GM23338 (cell line): Measurements from ENCODE around the gene RPL29.

Source experiments
- CREB1 ChIP-seq: fragments of 250-450 bp; sonication (Bioruptor Pico); IDR thresholded peaks from 2 replicates; pipeline ENCODE4 v1.5.0; 2020; ENCODE audit warnings: low read depth, mild to moderate bottlenecking, moderate library complexity
- EZH2 ChIP-seq: fragments of 200-600 bp; sonication (generic); IDR thresholded peaks from one replicate; pipeline ENCODE4 v1.8.0; 2017; ENCODE audit warnings: antibody characterized with exemption, mild to moderate bottlenecking, low read depth; ENCODE audit not compliant: unreplicated experiment
- EZH2phosphoT487 ChIP-seq: fragments of 200-600 bp; sonication (generic); IDR thresholded peaks from one replicate; pipeline ENCODE4 v1.8.1; 2018; ENCODE audit warnings: antibody characterized with exemption; ENCODE audit not compliant: unreplicated experiment
- JUNB ChIP-seq: IDR thresholded peaks from one replicate; pipeline ENCODE4 v1.6.1; 2016; ENCODE audit warnings: antibody characterized with exemption; ENCODE audit not compliant: unreplicated experiment
- NANOG ChIP-seq: IDR thresholded peaks from 2 replicates; pipeline ENCODE4 v1.6.1; 2016; ENCODE audit warnings: antibody characterized with exemption, borderline replicate concordance
- POLR2AphosphoS5 ChIP-seq: IDR thresholded peaks from 2 replicates; pipeline ENCODE4 v1.6.1; 2016; ENCODE audit warnings: antibody characterized with exemption, low read depth
- STAT1 ChIP-seq: IDR thresholded peaks from one replicate; pipeline ENCODE4 v1.6.1; 2016; ENCODE audit warnings: antibody characterized with exemption; ENCODE audit not compliant: unreplicated experiment
- ZNF331 ChIP-seq: fragments of 250-450 bp; sonication (Bioruptor Pico); IDR thresholded peaks from 2 replicates; pipeline ENCODE4 v1.5.0; 2020; ENCODE audit warnings: low read depth, mild to moderate bottlenecking, moderate library complexity
- TF ChIP-seq, protein P1 (sequence below), 2 experiments: fragments of 200-600 bp in 1 of 2; sonication (generic) in 1 of 2; conservative IDR thresholded peaks; 2 replicates each; pipeline versions ENCODE4 v1.5.1 to v1.6.1; 2016 to 2017; ENCODE audit warnings: antibody characterized with exemption in 2 of 2, low read depth in 2 of 2, mild to moderate bottlenecking in 2 of 2, moderate library complexity in 1 of 2
- TF ChIP-seq, protein P2 (sequence below): IDR thresholded peaks from one replicate; pipeline ENCODE4 v1.6.1; 2018; ENCODE audit warnings: antibody characterized with exemption; ENCODE audit not compliant: unreplicated experiment
- TF ChIP-seq, protein P3 (sequence below): IDR thresholded peaks from 2 replicates; pipeline ENCODE4 v1.6.1; 2016; ENCODE audit warnings: antibody characterized with exemption
- TF ChIP-seq, protein P4 (sequence below): fragments of 250-450 bp; sonication (Bioruptor Pico); IDR thresholded peaks from 2 replicates; pipeline ENCODE4 v1.5.0; 2020; ENCODE audit warnings: mild to moderate bottlenecking, moderate library complexity

DNA sequence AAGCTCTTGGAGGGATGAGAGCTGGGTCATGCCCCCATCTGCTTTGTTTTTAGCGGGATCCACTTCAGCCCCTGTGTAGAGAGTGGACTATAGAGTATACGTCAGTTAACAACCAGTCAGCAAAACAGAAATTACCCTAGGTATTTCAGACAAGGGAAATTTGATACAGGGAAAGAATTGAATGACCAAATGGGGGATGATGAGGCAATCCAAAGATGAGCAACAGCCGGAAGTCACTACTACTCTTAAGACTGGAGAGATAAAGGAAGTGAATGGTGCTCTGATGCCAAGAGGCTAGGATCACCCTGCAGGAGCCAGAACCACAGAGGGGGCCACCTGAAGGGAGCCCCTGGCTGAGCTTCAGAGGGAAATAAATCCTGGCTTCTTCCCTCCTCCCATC is 42.2 kb downstream of the RPL29 start:
- TF ChIP-seq, protein P1, sequence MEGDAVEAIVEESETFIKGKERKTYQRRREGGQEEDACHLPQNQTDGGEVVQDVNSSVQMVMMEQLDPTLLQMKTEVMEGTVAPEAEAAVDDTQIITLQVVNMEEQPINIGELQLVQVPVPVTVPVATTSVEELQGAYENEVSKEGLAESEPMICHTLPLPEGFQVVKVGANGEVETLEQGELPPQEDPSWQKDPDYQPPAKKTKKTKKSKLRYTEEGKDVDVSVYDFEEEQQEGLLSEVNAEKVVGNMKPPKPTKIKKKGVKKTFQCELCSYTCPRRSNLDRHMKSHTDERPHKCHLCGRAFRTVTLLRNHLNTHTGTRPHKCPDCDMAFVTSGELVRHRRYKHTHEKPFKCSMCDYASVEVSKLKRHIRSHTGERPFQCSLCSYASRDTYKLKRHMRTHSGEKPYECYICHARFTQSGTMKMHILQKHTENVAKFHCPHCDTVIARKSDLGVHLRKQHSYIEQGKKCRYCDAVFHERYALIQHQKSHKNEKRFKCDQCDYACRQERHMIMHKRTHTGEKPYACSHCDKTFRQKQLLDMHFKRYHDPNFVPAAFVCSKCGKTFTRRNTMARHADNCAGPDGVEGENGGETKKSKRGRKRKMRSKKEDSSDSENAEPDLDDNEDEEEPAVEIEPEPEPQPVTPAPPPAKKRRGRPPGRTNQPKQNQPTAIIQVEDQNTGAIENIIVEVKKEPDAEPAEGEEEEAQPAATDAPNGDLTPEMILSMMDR (conservative IDR thresholded peaks at IDR 0.05; ENCODE audit: low read depth in 2 of 2) = no peak
- TF ChIP-seq EZH2phosphoT487 = no peak
- TF ChIP-seq, protein P2, sequence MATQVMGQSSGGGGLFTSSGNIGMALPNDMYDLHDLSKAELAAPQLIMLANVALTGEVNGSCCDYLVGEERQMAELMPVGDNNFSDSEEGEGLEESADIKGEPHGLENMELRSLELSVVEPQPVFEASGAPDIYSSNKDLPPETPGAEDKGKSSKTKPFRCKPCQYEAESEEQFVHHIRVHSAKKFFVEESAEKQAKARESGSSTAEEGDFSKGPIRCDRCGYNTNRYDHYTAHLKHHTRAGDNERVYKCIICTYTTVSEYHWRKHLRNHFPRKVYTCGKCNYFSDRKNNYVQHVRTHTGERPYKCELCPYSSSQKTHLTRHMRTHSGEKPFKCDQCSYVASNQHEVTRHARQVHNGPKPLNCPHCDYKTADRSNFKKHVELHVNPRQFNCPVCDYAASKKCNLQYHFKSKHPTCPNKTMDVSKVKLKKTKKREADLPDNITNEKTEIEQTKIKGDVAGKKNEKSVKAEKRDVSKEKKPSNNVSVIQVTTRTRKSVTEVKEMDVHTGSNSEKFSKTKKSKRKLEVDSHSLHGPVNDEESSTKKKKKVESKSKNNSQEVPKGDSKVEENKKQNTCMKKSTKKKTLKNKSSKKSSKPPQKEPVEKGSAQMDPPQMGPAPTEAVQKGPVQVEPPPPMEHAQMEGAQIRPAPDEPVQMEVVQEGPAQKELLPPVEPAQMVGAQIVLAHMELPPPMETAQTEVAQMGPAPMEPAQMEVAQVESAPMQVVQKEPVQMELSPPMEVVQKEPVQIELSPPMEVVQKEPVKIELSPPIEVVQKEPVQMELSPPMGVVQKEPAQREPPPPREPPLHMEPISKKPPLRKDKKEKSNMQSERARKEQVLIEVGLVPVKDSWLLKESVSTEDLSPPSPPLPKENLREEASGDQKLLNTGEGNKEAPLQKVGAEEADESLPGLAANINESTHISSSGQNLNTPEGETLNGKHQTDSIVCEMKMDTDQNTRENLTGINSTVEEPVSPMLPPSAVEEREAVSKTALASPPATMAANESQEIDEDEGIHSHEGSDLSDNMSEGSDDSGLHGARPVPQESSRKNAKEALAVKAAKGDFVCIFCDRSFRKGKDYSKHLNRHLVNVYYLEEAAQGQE = no peak
- TF ChIP-seq EZH2 = no peak
- no peak for TF ChIP-seq STAT1
- no peak for TF ChIP-seq POLR2AphosphoS5
- no peak for TF ChIP-seq JUNB
- no peak for TF ChIP-seq NANOG
- TF ChIP-seq CREB1 = no peak
- TF ChIP-seq, protein P3, sequence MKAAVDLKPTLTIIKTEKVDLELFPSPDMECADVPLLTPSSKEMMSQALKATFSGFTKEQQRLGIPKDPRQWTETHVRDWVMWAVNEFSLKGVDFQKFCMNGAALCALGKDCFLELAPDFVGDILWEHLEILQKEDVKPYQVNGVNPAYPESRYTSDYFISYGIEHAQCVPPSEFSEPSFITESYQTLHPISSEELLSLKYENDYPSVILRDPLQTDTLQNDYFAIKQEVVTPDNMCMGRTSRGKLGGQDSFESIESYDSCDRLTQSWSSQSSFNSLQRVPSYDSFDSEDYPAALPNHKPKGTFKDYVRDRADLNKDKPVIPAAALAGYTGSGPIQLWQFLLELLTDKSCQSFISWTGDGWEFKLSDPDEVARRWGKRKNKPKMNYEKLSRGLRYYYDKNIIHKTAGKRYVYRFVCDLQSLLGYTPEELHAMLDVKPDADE = no peak
- no peak for TF ChIP-seq ZNF331 (CRISPR knock-in tag)
- TF ChIP-seq, protein P4, sequence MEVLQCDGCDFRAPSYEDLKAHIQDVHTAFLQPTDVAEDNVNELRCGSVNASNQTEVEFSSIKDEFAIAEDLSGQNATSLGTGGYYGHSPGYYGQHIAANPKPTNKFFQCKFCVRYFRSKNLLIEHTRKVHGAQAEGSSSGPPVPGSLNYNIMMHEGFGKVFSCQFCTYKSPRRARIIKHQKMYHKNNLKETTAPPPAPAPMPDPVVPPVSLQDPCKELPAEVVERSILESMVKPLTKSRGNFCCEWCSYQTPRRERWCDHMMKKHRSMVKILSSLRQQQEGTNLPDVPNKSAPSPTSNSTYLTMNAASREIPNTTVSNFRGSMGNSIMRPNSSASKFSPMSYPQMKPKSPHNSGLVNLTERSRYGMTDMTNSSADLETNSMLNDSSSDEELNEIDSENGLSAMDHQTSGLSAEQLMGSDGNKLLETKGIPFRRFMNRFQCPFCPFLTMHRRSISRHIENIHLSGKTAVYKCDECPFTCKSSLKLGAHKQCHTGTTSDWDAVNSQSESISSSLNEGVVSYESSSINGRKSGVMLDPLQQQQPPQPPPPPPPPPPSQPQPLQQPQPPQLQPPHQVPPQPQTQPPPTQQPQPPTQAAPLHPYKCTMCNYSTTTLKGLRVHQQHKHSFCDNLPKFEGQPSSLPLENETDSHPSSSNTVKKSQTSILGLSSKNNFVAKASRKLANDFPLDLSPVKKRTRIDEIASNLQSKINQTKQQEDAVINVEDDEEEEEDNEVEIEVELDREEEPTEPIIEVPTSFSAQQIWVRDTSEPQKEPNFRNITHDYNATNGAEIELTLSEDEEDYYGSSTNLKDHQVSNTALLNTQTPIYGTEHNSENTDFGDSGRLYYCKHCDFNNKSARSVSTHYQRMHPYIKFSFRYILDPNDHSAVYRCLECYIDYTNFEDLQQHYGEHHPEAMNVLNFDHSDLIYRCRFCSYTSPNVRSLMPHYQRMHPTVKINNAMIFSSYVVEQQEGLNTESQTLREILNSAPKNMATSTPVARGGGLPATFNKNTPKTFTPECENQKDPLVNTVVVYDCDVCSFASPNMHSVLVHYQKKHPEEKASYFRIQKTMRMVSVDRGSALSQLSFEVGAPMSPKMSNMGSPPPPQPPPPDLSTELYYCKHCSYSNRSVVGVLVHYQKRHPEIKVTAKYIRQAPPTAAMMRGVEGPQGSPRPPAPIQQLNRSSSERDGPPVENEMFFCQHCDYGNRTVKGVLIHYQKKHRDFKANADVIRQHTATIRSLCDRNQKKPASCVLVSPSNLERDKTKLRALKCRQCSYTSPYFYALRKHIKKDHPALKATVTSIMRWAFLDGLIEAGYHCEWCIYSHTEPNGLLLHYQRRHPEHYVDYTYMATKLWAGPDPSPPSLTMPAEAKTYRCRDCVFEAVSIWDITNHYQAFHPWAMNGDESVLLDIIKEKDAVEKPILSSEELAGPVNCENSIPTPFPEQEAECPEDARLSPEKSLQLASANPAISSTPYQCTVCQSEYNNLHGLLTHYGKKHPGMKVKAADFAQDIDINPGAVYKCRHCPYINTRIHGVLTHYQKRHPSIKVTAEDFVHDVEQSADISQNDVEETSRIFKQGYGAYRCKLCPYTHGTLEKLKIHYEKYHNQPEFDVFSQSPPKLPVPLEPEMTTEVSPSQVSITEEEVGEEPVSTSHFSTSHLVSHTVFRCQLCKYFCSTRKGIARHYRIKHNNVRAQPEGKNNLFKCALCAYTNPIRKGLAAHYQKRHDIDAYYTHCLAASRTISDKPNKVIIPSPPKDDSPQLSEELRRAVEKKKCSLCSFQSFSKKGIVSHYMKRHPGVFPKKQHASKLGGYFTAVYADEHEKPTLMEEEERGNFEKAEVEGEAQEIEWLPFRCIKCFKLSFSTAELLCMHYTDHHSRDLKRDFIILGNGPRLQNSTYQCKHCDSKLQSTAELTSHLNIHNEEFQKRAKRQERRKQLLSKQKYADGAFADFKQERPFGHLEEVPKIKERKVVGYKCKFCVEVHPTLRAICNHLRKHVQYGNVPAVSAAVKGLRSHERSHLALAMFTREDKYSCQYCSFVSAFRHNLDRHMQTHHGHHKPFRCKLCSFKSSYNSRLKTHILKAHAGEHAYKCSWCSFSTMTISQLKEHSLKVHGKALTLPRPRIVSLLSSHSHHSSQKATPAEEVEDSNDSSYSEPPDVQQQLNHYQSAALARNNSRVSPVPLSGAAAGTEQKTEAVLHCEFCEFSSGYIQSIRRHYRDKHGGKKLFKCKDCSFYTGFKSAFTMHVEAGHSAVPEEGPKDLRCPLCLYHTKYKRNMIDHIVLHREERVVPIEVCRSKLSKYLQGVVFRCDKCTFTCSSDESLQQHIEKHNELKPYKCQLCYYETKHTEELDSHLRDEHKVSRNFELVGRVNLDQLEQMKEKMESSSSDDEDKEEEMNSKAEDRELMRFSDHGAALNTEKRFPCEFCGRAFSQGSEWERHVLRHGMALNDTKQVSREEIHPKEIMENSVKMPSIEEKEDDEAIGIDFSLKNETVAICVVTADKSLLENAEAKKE (CRISPR knock-in tag) = no peak
